HuH-7.5 (cell line): Measurements from ENCODE around the gene CTSZ.
"Not testable (repeated sequence)": the region's sequence is repeated elsewhere in the genome, so short reads cannot be mapped to it uniquely, and the experiment has no call there.

Experiments used
- DNase-seq: peaks from one replicate; pipeline ENCODE4 v3.0.0; 2011; ENCODE audit warnings: low spot score

CTSZ gene

GRCh38 chr20:59013031-59013951 is 6.2 kb upstream of the CTSZ start:
- no peak for DNase-seq

GRCh38 chr20:59011874-59012157 is 4.8 kb upstream of the CTSZ start:
- not testable (repeated sequence) for DNase-seq

GRCh38 chr20:59010995-59011873 is 4.2 kb upstream of the CTSZ start:
- DNase-seq: no peak

- no peak for DNase-seq
Measured at GRCh38 chr20:59010321-59010994, 3.4 kb upstream of the CTSZ start.

- no peak for DNase-seq
Measured at GRCh38 chr20:59008715-59009336, 1.8 kb upstream of the CTSZ start.

- no peak for DNase-seq
Measured at GRCh38 chr20:59007665-59008511, 834 bp upstream of the CTSZ start.

- DNase-seq: no peak
Measured at GRCh38 chr20:59006167-59006863, 739 bp downstream of the CTSZ start.

GRCh38 chr20:59005523-59006166 is 1.4 kb downstream of the CTSZ start:
- DNase-seq: no peak

- DNase-seq: no peak
Measured at GRCh38 chr20:59004763-59005522, 2.1 kb downstream of the CTSZ start.

- no peak for DNase-seq
Measured at GRCh38 chr20:59004493-59004762, 2.6 kb downstream of the CTSZ start.

GRCh38 chr20:59003836-59004492 is 3.1 kb downstream of the CTSZ start:
- no peak for DNase-seq

- no peak for DNase-seq
Measured at GRCh38 chr20:59002874-59003399, 4.1 kb downstream of the CTSZ start.

- DNase-seq: no peak
Measured at GRCh38 chr20:59002388-59002787, 4.7 kb downstream of the CTSZ start.

- DNase-seq: no peak
Measured at GRCh38 chr20:59001449-59002171, 5.4 kb downstream of the CTSZ start.

GRCh38 chr20:59001068-59001448 is 6.0 kb downstream of the CTSZ start:
- no peak for DNase-seq

- DNase-seq: no peak
Measured at GRCh38 chr20:59000326-59000725, 6.7 kb downstream of the CTSZ start.

- no peak for DNase-seq
Measured at GRCh38 chr20:58998656-58999055, 8.4 kb downstream of the CTSZ start.

- DNase-seq: no peak
Measured at GRCh38 chr20:58997141-58997770, 9.8 kb downstream of the CTSZ start.
